ENCODE results near the gene SRBD1.

DNA sequence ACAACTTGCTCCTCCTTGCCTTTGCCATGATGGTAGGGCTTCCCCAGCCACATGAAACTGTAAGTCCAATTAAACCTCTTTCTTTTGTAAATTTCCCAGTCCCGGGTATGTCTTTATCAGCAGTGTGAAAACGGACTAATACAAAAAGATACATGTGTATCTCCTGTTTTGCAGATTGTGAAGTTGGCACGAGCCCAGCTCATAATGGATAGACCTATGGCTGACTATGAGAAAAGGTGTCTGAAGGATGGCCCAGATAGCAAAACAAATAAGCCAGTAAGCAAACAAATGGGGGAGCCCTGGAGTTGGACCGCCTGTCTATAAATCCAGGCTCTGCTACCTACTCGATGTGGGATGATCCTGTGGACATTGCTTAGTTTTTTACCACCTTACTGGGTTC is 24.9 kb upstream of the SRBD1 start:
- TF ChIP-seq, protein P1, sequence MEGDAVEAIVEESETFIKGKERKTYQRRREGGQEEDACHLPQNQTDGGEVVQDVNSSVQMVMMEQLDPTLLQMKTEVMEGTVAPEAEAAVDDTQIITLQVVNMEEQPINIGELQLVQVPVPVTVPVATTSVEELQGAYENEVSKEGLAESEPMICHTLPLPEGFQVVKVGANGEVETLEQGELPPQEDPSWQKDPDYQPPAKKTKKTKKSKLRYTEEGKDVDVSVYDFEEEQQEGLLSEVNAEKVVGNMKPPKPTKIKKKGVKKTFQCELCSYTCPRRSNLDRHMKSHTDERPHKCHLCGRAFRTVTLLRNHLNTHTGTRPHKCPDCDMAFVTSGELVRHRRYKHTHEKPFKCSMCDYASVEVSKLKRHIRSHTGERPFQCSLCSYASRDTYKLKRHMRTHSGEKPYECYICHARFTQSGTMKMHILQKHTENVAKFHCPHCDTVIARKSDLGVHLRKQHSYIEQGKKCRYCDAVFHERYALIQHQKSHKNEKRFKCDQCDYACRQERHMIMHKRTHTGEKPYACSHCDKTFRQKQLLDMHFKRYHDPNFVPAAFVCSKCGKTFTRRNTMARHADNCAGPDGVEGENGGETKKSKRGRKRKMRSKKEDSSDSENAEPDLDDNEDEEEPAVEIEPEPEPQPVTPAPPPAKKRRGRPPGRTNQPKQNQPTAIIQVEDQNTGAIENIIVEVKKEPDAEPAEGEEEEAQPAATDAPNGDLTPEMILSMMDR (conservative IDR thresholded peaks at IDR 0.05 in 1 of 2, IDR thresholded peaks at IDR 0.05 in 1 of 2; ENCODE audit: extremely low read depth in 1 of 2, insufficient read depth in 1 of 2, low read depth in 1 of 2, low read length in 2 of 2) = no peak
- TF ChIP-seq EZH2 (IDR thresholded peaks at IDR 0.05; ENCODE audit: borderline replicate concordance, low read length) = no peak
